Breast epithelium (tissue), 4 donors: ENCODE data around the gene KL. TPM values are rescaled to one million over a fixed set of nuclear protein-coding genes. Genes with fewer than 3 reads are reported as not detected.

Experiments used
- DNase-seq, 2 donors: peaks; one replicate each; pipeline ENCODE4 v3.0.0-alpha.2; 2019; ENCODE audit warnings: low spot score in 2 of 2
- H3K27ac ChIP-seq, 2 donors: fragments of 200-600 bp; sonication (generic) in 1 of 2; one replicate each; pipeline ENCODE4 v1.5.1; 2016 to 2019; ENCODE audit warnings: mild to moderate bottlenecking in 1 of 2
- H3K27me3 ChIP-seq, 2 donors: fragments of 200-600 bp; sonication (generic) in 1 of 2; one replicate each; pipeline versions ENCODE4 v1.5.1 to v1.6.0; 2017 to 2019; ENCODE audit warnings: control low read depth in 1 of 2, mild to moderate bottlenecking in 1 of 2
- H3K36me3 ChIP-seq: fragments of 200-600 bp; one replicate; pipeline ENCODE4 v1.5.1; 2019
- H3K4me1 ChIP-seq, 2 donors: fragments of 200-600 bp; sonication (generic); one replicate each; pipeline ENCODE4 v1.5.1; 2016 to 2019; ENCODE audit warnings: control low read depth in 1 of 2
- H3K4me3 ChIP-seq, 3 donors: fragments of 200-600 bp; sonication (generic); 1 replicate in 2 of 3; 2 replicates in 1 of 3; pipeline ENCODE4 v1.5.1; 2016 to 2019; ENCODE audit warnings: mild to moderate bottlenecking in 3 of 3, moderate library complexity in 2 of 3
- H3K9me3 ChIP-seq, 2 donors: fragments of 200-600 bp; sonication (generic) in 1 of 2; one replicate each; pipeline ENCODE4 v1.5.1; 2016 to 2019; ENCODE audit warnings: control low read depth in 1 of 2
- POLR2A ChIP-seq: fragments of 450-650 bp; IDR thresholded peaks from one replicate; pipeline ENCODE4 v1.6.1; 2016; ENCODE audit warnings: antibody characterized with exemption, mild to moderate bottlenecking, moderate library complexity
- POLR2AphosphoS5 ChIP-seq, 3 donors: sonication (generic); formaldehyde crosslinking; IDR thresholded peaks; one replicate each; pipeline ENCODE4 v1.6.1; 2017; ENCODE audit warnings: antibody characterized with exemption in 3 of 3
- intact Hi-C: fragments of 100-400 bp; cut with DNase I; formaldehyde crosslinking; loops from one replicate; pipeline ENCODE4 v1.15.1; 2023; ENCODE audit warnings: low total_unique reads
- total RNA-seq, 3 donors: library from RNA; depleted of rRNA; stranded (reverse); fragments of >200 nt; gene quantifications; one replicate each; pipeline ENCODE4 v1.1.0, GENCODE V29; 2016
- TF ChIP-seq, protein P1 (sequence below), 3 donors: fragments of 450-650 bp; IDR thresholded peaks; one replicate each; pipeline ENCODE4 v1.5.1; 2016 to 2017; ENCODE audit warnings: antibody characterized with exemption in 3 of 3, mild to moderate bottlenecking in 3 of 3, moderate library complexity in 3 of 3

KL gene
- total RNA-seq, 3 donors from 2014 or later, result 2.7 to 4.3 (median 2.9) TPM

DNA sequence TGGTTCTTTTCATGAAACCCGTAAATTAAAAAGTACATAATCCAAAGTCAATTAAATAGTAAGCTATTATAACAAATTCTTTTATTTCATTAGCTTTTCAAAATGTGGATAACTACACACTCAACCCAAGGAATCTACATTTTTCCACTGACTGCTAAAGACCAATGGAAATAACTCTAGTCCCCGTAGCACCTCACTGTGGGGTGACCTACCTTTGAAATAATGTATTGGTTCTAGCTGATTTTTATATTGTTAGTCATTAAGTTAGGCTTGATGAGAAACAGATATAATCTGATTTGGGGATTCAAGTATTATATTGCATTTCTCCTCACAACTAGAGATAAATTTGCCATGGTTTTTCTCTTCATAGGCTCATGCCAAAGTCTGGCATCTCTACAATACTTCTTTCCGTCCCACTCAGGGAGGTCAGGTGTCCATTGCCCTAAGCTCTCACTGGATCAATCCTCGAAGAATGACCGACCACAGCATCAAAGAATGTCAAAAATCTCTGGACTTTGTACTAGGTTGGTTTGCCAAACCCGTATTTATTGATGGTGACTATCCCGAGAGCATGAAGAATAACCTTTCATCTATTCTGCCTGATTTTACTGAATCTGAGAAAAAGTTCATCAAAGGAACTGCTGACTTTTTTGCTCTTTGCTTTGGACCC is 37.3 kb downstream of the KL start:
- Histone ChIP-seq H3K36me3 (no peaks in the 10 kb centered on the region), H3K4me3 (no peak overlapping the region), H3K4me1 (no peaks in the 10 kb centered on the region), H3K27me3 (no peaks in the 10 kb centered on the region), H3K9me3 (no peaks in the 10 kb centered on the region), H3K27ac (peak overlapping the region in 1 of 2 donors; percentile 58)
- DNase-seq, result no peak
- TF ChIP-seq POLR2A (no peak), POLR2AphosphoS5 (IDR thresholded peaks at IDR 0.05) (no peak)
- TF ChIP-seq, protein P1, sequence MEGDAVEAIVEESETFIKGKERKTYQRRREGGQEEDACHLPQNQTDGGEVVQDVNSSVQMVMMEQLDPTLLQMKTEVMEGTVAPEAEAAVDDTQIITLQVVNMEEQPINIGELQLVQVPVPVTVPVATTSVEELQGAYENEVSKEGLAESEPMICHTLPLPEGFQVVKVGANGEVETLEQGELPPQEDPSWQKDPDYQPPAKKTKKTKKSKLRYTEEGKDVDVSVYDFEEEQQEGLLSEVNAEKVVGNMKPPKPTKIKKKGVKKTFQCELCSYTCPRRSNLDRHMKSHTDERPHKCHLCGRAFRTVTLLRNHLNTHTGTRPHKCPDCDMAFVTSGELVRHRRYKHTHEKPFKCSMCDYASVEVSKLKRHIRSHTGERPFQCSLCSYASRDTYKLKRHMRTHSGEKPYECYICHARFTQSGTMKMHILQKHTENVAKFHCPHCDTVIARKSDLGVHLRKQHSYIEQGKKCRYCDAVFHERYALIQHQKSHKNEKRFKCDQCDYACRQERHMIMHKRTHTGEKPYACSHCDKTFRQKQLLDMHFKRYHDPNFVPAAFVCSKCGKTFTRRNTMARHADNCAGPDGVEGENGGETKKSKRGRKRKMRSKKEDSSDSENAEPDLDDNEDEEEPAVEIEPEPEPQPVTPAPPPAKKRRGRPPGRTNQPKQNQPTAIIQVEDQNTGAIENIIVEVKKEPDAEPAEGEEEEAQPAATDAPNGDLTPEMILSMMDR (IDR thresholded peaks at IDR 0.05), result no peak
- intact Hi-C loops, result no loop called here

DNA sequence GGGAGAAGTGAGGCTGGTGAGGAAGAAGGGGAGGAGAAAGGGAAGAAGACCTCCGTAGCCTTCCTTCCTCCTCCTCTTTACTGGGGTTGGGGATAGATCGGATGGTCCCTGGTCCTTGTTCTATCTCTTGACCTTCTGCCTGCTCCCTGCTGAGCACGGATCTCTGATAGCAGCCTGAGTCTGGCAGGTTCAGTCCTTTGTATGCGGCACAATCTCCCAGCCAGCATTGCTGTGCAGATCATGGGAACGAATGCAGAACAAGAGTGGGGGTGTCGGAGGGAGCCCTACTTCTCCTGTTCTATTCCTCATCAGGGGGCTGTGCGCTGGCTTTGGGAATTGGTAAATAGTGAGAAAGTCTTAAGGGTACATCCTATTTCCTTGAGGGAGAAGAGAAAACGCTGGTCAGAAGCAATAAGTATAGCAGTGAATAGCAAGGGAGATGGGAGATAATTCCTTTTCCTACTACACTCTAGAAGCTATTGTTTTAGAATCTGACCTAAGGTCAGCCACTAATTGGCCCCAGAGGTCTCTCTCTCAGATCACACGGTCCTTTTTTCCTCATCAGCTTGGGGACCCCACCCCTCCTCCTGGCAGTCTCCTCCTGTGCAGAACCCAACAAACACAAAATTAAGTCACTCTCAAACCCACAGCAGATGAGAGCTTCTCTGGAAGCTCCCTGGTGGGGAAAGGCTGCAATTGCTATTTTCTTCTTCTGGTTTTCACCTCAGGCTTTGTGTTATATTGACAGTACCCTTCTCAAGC is 41.0 kb downstream of the KL start:
- no peak for TF ChIP-seq POLR2AphosphoS5 (IDR thresholded peaks at IDR 0.05)
- TF ChIP-seq, protein P1 (IDR thresholded peaks at IDR 0.05), result peak in 2 of 3 donors; percentile 39 to 49
- no peak for DNase-seq
- Histone ChIP-seq H3K4me1 (no peaks in the 10 kb centered on the region), H3K9me3 (no peaks in the 10 kb centered on the region), H3K4me3 (no peak overlapping the region), H3K27me3 (no peaks in the 10 kb centered on the region), H3K27ac (peak overlapping the region; percentile 46 to 68), H3K36me3 (no peaks in the 10 kb centered on the region)
- intact Hi-C loops, result no loop called here

DNA sequence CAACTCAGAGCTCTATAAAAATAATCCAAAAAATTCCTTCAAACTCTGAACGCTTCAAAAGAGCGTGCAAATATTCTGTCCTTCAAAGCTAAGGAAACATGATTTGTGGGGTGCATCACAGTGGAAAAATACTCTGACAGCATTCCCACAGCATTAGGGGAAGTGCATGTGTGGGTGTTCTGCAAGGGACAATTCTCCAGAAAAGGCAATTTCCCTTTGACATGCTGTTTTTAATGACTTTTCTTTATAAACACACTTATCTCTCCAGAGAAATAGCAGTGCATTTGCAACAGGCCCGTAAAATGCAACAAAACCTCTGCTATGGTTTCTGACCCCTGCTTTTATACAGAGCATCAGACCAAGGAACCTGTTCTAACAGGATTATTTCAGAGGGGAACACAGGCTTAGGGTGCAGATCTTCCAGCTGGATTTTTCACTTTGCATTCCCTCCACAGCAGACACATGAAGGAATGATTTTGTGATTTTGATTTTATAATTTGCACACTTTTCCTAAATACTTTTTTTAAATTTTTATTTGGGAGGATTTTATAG is 42.6 kb downstream of the KL start:
- DNase-seq, result no peak
- TF ChIP-seq POLR2A (no peak), POLR2AphosphoS5 (IDR thresholded peaks at IDR 0.05) (no peak)
- TF ChIP-seq, protein P1 (IDR thresholded peaks at IDR 0.05), result no peak
- no peaks in the 10 kb centered on the region for H3K4me1 ChIP-seq
- H3K36me3 ChIP-seq, result no peaks in the 10 kb centered on the region
- intact Hi-C loops, result no loop called here
- H3K27me3 ChIP-seq, result no peaks in the 10 kb centered on the region
- no peaks in the 10 kb centered on the region for H3K9me3 ChIP-seq
- H3K27ac ChIP-seq, result no peak overlapping the region
- no peak overlapping the region for H3K4me3 ChIP-seq

DNA sequence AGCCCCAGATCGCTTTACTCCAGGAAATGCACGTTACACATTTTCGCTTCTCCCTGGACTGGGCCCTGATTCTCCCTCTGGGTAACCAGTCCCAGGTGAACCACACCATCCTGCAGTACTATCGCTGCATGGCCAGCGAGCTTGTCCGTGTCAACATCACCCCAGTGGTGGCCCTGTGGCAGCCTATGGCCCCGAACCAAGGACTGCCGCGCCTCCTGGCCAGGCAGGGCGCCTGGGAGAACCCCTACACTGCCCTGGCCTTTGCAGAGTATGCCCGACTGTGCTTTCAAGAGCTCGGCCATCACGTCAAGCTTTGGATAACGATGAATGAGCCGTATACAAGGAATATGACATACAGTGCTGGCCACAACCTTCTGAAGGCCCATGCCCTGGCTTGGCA is 44.6 kb downstream of the KL start:
- no peak for DNase-seq
- no peaks in the 10 kb centered on the region for H3K36me3 ChIP-seq

More for the DNA sequence above, 44.6 kb downstream of the KL start:
- H3K4me3 ChIP-seq, result no peak overlapping the region
- H3K4me1 ChIP-seq, result no peaks in the 10 kb centered on the region
- intact Hi-C loops, result no loop called here
- TF ChIP-seq POLR2A (no peak), POLR2AphosphoS5 (IDR thresholded peaks at IDR 0.05) (no peak)
- TF ChIP-seq, protein P1 (IDR thresholded peaks at IDR 0.05), result no peak
- no peaks in the 10 kb centered on the region for H3K9me3 ChIP-seq
- no peak overlapping the region for H3K27ac ChIP-seq
- no peaks in the 10 kb centered on the region for H3K27me3 ChIP-seq
